ENCODE data around the gene SDC4.

Gene SDC4

DNA sequence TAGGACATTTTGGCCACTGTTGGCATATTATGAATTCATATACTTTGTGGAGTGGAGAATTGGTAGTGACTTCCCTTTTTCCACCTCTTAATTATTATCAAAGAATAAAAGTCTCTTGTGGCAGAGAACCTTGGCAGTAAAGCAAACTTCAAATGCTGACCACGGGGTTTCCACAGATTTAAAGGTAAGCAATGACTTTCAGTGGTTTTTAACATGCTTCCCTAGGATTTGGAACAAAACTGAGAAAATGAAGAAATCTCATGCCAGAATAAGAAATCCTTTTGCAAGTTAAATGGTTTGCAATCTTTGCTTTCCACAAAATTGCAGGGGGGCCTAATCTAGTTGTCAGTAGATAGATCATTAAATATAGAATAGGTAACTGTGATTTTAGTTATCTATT is 2.0 kb upstream of the SDC4 start:
- intact Hi-C loops (cut with DNase I; ENCODE audit: low total_unique reads) = no loop called here
- Histone ChIP-seq H3K27me3 (no peaks in the 10 kb centered on the region), H3K4me3 (no peak overlapping the region), H3K36me3 (no peaks in the 10 kb centered on the region), H3K9me3 (no peaks in the 10 kb centered on the region), H3K27ac (no peak overlapping the region), H3K4me1 (peaks cover 0 to 34% (median 20%) of the 10 kb centered on the region in 4 donors)
- no peak for DNase-seq
- TF ChIP-seq, protein P1, sequence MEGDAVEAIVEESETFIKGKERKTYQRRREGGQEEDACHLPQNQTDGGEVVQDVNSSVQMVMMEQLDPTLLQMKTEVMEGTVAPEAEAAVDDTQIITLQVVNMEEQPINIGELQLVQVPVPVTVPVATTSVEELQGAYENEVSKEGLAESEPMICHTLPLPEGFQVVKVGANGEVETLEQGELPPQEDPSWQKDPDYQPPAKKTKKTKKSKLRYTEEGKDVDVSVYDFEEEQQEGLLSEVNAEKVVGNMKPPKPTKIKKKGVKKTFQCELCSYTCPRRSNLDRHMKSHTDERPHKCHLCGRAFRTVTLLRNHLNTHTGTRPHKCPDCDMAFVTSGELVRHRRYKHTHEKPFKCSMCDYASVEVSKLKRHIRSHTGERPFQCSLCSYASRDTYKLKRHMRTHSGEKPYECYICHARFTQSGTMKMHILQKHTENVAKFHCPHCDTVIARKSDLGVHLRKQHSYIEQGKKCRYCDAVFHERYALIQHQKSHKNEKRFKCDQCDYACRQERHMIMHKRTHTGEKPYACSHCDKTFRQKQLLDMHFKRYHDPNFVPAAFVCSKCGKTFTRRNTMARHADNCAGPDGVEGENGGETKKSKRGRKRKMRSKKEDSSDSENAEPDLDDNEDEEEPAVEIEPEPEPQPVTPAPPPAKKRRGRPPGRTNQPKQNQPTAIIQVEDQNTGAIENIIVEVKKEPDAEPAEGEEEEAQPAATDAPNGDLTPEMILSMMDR (IDR thresholded peaks at IDR 0.05) = no peak

DNA sequence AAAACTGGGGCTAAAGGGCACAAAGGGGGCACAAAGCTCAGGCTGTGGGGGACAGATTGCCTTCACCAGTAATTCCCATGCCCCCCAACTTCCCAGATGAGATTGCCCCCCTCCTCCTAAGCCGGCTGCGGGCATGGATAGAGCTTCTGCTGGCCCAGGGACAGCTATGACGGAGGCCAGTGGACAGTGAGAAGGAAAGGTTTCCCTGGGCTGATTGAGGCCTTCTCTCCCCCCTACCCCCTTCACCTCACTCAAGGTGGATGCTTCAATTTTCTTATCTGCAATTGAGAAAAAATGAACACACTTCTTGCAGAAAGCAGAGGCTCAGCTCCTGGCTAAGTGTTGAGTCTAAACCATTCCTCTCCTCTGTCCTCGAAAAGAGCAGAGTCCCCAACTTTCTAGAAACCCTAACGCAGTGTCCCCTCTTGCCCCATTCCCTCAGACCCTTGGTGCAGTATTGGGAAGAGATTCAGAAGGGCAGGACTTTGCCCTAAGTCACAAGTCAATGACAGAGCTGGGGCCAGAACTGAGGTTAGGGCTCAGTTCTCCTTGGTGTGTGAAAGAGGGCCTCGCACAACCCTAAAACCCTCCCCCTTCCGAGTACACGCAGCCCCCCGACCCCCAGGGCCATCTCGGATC is 808 bp downstream of the SDC4 start:
- peak in 1 of 2 donors; percentile 72 for DNase-seq
- Histone ChIP-seq H3K4me1 (peaks cover 0 to 62% (median 48%) of the 10 kb centered on the region in 4 donors), H3K4me3 (peak overlapping the region; percentile 82 to 84), H3K27ac (peak overlapping the region; percentile 86 to 98), H3K9me3 (no peaks in the 10 kb centered on the region), H3K27me3 (no peaks in the 10 kb centered on the region), H3K36me3 (no peaks in the 10 kb centered on the region)
- intact Hi-C loops (cut with DNase I; ENCODE audit: low total_unique reads) = loop anchor here (10.0 kb wide), 1 partner anchor 1163 kb away; the partner anchor contains the start of gene JPH2
- TF ChIP-seq, protein P1 (IDR thresholded peaks at IDR 0.05) = no peak

DNA sequence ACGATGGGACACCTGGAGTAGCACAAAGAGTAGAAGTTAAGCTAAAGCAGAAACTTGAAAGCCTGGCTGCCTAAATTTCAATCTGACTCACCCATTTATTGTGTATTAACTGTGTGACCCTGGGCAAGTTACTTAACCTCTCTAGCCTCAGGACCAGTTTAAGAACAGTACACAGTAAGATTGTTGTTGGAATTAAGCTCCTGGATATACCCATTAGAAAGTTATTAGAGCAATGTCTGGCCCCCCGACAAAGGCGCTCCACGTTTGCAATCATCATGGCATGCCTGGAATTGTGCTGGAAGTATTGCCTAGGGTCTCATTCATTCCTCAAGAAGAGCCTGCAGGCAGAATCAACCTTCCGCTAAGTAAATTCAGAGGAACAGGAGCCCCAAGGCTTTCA is 1.4 kb downstream of the SDC4 start:
- peak overlapping the region; percentile 86 to 98 for H3K27ac ChIP-seq
- peak in 1 of 2 donors; percentile 35 for DNase-seq
- intact Hi-C loops (cut with DNase I; ENCODE audit: low total_unique reads) = loop anchor here (10.0 kb wide), 1 partner anchor 1162 kb away; the partner anchor contains the start of gene JPH2
- H3K4me3 ChIP-seq = peak overlapping the region; percentile 82 to 84
- H3K27me3 ChIP-seq = no peaks in the 10 kb centered on the region
- TF ChIP-seq, protein P1 (IDR thresholded peaks at IDR 0.05) = no peak
- no peaks in the 10 kb centered on the region for H3K36me3 ChIP-seq
- H3K9me3 ChIP-seq = no peaks in the 10 kb centered on the region
- peaks cover 0 to 68% (median 53%) of the 10 kb centered on the region in 4 donors for H3K4me1 ChIP-seq

DNA sequence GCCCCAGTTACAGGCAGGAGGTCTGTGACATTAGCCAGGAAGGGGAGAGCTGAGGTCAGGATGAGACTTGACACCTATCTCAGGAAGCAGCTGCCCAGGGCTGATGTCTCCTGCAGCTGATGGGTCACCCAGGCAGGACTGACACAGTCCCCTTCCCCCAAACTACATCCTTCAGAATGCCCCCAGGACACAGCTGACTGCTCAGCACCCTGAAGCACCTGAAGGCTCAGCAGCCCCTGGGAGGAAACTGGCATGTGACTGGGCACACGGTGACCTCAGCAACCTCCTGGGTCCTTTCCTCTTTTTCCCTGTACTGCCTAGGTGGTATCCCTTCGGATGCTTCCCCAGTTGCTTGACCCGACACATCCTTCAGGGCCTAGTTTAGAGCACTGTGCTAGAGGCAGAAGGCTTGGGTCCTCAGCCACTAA is 1.9 kb downstream of the SDC4 start:
- Histone ChIP-seq H3K27me3 (no peaks in the 10 kb centered on the region), H3K4me3 (peak overlapping the region; percentile 82 to 84)

DNA sequence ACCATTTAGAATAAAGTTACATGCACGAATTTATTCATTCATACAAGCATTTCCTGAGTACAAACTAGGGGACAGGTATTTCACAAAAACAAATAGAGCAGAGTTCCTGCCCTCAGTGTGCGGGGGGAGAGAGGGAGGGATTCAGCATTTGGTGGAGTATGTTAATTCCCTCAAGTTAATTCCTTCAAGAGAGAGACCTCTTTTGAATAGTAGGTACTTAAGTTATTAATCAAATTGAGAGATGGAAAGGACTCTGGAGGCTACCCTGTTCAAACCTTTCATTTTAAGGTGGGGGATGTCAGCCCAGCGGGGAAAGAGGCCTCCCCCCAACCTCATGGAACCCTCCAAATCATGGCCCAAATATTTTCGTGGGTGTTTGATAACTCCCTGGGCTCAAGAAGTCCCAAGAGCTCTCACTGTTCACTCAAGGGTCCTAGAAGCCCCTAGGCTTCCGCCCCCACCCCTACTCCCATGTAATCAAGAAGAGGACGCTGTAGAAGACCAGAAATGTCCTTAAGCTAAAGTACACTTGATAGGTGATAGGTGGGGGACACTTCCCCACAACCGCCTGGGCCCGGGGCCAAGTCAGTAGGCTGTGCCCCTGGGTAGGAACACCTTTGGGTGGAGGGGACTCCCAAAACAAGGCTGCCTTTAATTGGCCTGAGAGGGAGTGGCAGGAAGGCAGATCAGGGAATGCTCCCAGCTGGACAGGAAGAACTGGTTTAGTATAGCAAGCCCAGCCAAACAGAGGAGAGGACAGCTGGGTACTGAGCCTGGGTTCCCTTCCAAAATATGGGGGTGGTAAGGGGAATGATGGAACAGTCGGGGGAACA is 2.9 kb downstream of the SDC4 start:
- H3K27ac ChIP-seq = peak overlapping the region; percentile 86 to 98
- peak overlapping the region; percentile 82 to 84 for H3K4me3 ChIP-seq
- H3K36me3 ChIP-seq = peaks cover 0 to 6% (median 0%) of the 10 kb centered on the region in 3 donors
- H3K9me3 ChIP-seq = no peaks in the 10 kb centered on the region
- DNase-seq = peak in 1 of 2 donors; percentile 65
- intact Hi-C loops (cut with DNase I; ENCODE audit: low total_unique reads) = loop anchor here (10.0 kb wide), 1 partner anchor 1161 kb away; the partner anchor contains the start of gene JPH2
- H3K4me1 ChIP-seq = peaks cover 0 to 83% (median 67%) of the 10 kb centered on the region in 4 donors
- H3K27me3 ChIP-seq = no peaks in the 10 kb centered on the region
- TF ChIP-seq, protein P1 (IDR thresholded peaks at IDR 0.05) = no peak

More for the DNA sequence above, 1.9 kb downstream of the SDC4 start:
- Histone ChIP-seq H3K9me3 (no peaks in the 10 kb centered on the region), H3K36me3 (no peaks in the 10 kb centered on the region), H3K27ac (peak overlapping the region; percentile 86 to 98), H3K4me1 (peaks cover 0 to 73% (median 58%) of the 10 kb centered on the region in 4 donors)
- TF ChIP-seq, protein P1 (IDR thresholded peaks at IDR 0.05) = no peak
- peak in 1 of 2 donors; percentile 47 for DNase-seq
- intact Hi-C loops (cut with DNase I; ENCODE audit: low total_unique reads) = loop anchor here (10.0 kb wide), 1 partner anchor 1162 kb away; the partner anchor contains the start of gene JPH2

Measured in tibial artery (tissue), 4 donors.